Suprapubic skin (tissue), 3 donors: Measurements from ENCODE around the gene RNPEP.

ENCODE experiments used
- EP300 ChIP-seq: sonication (generic); formaldehyde crosslinking; IDR thresholded peaks from one replicate; pipeline ENCODE4 v1.6.1; 2017; ENCODE audit warnings: antibody characterized with exemption
- POLR2A ChIP-seq, 2 donors: fragments of 450-650 bp; IDR thresholded peaks; one replicate each; pipeline ENCODE4 v1.6.1; 2017; ENCODE audit warnings: antibody characterized with exemption in 2 of 2, mild to moderate bottlenecking in 2 of 2, moderate library complexity in 2 of 2
- TF ChIP-seq, protein P1 (sequence below), 2 donors: fragments of 200-600 bp in 1 of 2; fragments of 450-650 bp in 1 of 2; sonication (generic) in 1 of 2; IDR thresholded peaks; one replicate each; pipeline ENCODE4 v1.5.1; 2016 to 2019; ENCODE audit warnings: antibody characterized with exemption in 2 of 2, mild to moderate bottlenecking in 1 of 2, moderate library complexity in 1 of 2

DNA sequence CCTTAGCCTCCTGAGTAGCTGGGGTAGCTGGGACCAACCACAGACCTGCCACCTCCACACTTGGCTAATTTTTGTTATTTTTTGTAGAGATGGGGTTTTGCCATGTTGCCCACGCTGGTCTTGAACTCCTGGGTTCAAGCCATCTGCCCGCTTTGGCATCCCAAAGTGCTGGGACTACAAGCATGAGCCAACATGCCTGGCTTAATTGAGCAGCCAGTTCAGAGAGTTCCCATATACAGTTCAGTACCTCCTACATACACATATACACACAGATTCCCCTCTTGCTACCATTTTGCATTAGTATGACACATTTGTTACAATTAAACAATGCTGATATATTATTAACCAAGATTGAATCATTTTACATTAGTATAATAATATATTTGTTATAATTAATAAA lies 2.9 kb downstream of the RNPEP start:
- TF ChIP-seq, protein P1, sequence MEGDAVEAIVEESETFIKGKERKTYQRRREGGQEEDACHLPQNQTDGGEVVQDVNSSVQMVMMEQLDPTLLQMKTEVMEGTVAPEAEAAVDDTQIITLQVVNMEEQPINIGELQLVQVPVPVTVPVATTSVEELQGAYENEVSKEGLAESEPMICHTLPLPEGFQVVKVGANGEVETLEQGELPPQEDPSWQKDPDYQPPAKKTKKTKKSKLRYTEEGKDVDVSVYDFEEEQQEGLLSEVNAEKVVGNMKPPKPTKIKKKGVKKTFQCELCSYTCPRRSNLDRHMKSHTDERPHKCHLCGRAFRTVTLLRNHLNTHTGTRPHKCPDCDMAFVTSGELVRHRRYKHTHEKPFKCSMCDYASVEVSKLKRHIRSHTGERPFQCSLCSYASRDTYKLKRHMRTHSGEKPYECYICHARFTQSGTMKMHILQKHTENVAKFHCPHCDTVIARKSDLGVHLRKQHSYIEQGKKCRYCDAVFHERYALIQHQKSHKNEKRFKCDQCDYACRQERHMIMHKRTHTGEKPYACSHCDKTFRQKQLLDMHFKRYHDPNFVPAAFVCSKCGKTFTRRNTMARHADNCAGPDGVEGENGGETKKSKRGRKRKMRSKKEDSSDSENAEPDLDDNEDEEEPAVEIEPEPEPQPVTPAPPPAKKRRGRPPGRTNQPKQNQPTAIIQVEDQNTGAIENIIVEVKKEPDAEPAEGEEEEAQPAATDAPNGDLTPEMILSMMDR (IDR thresholded peaks at IDR 0.05) = no peak
- TF ChIP-seq POLR2A (IDR thresholded peaks at IDR 0.05) (no peak), EP300 (no peak)
